Activated CD4-positive, alpha-beta T cell treated with anti-CD3 and anti-CD28 coated beads for 48 hours (primary cell): ENCODE measurements around the gene SLC25A51.

Source experiments
- DNase-seq: peaks from one replicate; pipeline ENCODE4 v3.0.0-alpha.2; 2020

Gene SLC25A51

DNA sequence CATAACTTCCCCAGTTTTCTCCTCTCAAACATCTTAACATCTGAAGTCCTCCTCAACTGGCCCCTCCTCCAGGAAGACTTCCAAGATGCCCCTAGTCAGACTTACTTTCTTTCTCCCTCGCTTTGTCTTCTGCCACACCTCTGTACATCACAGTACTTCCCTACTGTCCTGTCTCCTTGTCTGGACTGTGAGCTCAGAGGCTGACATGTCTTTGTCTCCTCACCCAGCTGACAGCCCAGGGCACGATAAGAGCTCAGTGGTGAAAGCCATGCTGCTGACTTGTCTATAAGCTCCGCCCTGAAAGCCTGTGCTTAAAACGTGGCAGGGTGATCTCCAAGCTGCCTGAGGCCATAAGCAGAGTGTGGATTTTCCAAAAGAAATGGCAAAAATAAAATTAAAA lies 33.0 kb upstream of the SLC25A51 start:
- DNase-seq: no peak

DNA sequence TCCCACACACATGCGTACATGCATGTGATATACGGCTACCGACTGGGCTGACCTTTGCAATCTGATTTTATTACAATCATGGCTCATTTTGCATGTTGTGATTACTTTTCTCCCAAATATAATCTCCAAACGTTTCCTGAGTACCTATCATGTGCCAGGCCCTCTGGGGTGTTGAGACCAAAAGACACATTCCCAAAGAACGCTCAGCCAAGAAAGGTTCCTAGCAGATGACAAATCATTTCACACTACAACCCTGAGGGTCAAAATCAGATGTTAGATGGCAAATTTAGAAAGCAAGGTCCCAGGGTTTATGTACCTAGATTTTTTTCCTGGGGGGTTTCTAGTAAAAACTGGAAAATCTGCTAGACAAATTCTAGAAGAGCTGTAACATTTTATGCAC lies 32.4 kb upstream of the SLC25A51 start:
- no peak for DNase-seq

DNA sequence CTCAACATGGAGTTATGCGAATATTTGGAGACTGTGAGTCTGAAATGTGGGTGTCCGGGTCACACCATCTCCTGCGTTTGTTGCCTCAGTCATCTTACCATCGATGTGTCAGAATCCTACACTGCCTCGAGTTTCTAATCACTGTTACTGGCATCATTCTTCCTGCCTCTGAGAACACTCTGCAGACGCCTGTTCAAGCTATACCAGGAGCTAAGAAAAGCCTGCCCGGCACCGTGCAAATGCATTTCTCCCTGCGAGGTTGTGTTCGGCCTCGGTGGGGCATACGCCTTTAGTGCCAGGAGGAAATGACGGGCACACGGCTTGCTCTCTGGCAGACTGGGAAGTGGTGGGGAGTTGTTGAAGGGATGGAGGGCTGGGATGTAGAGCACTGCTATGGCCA lies 31.2 kb upstream of the SLC25A51 start:
- DNase-seq: no peak

DNA sequence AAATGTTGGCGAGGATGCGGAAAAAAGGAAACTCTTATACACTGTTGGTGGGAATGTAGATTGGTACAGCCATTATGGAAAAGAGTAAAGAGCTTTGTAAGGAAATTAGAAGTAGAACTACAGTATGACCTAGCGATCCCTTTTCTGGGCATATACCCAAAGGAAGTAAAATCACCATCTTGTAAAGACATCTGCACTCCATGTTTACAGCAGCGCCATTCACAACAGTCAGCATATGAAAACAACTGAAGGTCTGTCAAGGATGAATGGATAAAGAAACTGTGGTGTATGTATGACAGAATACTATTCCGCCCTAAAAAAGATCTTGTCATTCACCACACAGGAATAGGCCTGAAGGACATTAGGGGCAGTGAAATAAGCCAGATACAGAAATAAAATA lies 27.7 kb upstream of the SLC25A51 start:
- no peak for DNase-seq

DNA sequence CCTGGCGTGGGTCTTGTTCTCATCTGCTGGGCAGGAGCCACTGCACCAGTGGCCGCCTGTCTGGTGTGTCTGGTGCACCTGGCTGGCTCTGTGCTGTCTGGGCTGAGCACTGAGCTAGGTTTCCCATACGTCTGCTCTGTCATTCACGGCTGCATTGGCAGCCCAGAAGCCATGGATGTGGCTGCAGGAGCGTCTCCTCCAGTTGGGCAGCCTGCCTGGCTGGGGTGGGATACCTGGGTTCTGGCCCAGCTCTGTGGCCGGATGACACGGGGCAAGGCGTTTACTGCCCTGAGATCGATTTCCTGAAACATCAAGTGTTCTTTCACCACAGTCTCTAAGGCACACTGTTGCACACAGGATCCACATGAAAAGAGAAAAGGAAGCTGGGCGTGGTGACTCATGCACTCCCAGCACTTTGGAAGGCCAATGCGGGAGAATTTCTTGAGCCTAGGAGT lies 25.5 kb upstream of the SLC25A51 start:
- no peak for DNase-seq

DNA sequence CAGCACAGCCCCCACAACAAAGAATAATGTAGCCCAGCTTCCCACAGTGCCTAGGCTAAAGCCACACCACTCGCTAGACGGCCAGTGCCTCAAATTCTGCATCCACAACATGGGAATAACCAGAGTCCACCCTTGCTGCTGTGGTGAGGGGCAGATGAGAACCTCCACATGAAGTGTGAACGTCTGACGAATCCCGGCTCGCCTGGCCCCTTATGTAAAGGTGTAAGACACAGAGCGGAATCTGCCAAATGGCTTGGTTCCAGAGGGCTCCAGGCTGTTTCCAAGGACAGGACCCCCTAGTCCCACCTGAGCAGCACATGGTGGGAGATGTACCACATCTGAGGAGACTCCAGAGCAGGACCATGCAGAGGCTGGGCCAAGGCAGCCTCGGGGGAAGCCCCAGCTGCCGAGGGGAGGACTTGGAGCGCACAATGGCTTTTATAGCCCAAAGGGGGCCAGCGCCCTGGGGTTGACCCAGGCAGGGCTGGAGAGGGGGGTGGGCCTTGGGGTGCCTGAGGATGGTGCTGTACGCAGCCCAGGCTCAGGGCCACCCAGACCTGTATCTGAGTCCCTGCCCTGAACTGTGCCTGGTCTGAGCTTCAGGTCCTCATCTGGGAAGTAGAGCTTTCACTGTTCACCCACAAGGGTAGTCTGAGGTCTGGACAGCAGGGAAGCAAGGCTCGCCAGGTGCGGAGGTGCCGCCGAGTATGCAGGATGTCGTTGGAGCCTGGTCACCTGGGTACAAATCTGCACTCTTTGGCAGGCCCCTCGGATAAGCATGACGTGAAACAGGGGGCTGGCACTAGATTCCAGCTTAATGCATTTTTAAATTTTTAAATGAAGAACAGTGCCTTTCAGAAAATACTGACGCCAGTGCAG lies 24.9 kb upstream of the SLC25A51 start:
- no peak for DNase-seq

DNA sequence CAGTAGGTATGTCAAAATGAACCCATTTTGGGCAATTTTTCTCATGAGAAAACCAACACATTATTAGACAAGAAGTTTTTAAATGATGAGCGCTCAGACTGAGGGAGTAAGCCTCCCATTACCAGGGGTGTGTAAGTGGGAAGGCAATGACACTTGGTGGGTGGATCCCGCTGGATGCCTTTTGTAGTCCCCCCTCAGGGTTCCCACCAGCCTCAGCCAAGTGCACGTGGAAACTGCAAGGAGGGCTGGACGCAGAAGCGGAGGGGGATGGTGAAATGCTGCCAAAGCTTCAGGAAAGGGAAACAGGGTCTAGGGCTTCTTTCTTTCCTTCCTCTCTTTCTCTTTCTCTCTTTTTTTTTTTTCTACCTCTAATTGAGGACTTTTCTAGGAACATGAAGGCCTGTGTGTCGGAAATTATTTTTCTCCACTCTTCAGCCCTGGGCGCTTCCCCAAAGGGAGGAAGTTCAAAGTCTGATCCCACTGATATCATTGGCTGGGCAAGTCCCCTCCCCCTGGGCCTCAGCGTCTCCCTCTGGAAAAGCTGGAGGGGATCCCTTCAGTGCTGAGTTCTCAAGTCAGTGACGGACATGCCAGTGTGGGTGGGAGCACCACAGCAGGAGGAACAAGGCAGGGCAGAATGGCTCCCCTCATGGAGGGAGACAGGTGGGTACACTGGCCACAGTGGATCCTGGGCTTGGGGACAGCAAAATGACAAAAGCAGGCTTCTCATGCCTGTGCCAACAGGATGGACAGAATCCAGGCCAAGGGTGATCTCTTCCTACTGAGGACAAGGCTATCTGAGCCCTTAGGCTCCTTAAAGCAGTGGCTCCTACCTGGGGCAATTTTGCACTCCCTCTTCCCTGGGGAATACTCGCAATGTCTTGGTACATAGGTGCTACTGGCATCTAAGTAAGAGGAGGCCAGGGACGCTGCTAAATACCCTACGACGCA lies 23.9 kb upstream of the SLC25A51 start:
- no peak for DNase-seq

DNA sequence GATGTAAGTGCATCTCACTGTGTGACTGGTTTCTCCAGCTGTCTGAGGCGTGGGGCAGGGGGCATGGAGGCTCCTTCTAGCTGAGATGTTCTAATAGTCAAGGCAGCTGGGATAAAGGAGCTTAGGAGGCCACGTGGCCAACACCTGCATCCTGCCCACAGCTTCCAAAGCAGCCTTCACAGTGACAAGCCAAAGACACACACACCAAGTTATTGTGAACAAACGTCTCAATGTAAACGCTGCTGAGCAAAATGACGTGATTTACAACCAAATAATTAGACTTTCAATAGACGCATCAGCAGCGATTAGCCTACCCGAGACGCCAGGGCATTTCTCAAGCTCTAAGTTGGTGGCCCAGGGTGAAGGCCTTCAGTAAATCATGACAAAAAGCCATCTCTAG lies 23.2 kb upstream of the SLC25A51 start:
- no peak for DNase-seq

DNA sequence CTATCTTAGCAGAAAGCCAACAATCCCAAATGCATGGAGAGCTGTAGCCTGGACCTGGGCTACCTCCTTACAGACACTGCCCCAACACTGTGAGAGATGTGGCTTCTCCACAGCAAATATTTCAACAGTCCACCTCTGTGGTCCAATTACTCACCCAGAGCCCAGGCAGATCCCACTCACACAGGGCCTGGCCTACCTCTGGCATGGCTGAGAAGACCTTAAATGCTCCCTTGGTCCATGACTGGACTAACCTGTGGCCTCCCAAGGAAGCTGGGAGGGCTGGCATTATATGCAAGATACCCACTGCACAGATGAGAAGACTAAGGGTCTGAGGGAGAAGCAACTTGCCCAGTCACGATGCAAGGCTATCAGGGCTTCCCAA lies 22.8 kb upstream of the SLC25A51 start:
- no peak for DNase-seq

DNA sequence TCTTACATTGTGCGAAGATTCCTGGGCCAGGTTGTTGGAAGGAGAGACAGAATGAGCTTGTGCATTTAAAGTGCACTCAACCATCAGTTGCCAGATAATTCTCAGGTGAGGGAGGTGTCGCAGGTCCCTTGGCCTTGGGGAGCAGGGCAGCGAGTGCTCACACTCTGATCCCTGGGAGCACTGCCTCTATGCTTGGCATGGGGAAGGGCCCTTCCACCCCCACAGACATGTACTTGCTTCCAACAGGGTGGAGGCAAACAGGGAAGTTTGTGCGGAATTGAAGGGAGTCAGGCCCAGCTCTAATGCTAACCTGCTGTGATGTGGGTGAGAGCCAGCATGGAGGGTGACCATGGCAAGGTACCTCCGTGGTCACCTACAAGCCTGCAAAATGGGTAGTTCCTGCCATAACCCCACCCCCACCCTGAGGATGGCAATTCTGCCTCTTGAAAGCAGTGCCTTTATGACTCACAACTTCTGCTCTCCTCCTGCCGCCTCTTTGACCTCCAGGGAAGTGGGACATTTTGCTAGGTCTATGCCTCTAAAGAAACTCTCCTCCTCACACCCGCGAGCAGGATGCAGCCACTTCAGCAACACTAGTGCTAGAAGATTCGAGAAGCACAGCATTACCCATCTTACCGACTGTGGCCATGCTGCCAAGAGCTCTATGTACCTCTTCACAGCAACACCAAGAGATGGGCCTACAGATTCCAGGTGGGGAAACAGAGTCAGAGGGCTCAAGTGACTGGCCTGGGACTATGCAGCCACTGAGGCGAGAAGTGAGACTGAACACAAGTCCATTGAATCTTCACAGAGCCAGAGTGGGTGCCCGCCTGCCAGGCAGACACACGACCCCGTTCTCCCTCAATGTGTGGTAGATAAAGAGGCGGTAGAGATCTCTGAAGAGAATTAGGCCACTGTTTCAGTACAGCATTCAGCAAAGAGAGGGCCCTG lies 22.1 kb upstream of the SLC25A51 start:
- no peak for DNase-seq

DNA sequence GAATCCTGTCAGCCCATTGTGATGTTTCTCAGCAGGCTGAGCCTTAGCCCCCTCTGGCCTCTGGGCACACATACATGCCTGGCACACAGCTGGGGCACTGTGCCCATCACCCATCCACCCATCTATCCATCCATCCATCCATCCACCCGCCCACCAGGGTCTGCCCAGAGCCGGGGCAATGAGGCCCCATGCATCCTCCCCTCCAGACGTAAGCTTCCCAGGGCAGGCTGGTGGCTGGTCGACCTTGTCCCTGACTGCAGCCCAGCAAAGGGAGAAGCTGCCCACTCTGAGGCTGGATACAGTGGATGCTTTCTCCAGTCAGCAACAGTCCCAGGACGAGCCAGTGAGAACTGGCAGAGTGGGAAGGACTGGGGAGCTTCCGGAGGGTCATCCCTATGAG lies 21.1 kb upstream of the SLC25A51 start:
- no peak for DNase-seq

DNA sequence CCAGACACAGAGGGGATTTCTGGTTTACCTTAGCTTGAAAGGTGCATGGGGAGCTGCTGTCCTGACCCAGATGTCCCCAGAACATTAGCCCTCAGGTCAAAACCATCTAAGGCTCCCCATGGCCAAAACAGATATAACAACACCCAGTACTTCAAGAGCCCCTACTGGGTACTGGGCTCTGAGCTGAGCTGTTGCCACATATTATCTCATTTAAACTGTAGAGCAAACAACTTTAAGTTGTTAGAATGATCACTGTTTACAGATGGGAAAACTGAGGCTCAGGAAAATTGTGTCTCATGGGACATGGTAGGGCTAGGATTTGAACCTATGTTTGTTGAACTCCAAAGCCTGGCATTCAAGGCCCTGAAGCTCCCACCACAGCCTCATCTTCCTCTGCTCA lies 20.6 kb upstream of the SLC25A51 start:
- DNase-seq: no peak

DNA sequence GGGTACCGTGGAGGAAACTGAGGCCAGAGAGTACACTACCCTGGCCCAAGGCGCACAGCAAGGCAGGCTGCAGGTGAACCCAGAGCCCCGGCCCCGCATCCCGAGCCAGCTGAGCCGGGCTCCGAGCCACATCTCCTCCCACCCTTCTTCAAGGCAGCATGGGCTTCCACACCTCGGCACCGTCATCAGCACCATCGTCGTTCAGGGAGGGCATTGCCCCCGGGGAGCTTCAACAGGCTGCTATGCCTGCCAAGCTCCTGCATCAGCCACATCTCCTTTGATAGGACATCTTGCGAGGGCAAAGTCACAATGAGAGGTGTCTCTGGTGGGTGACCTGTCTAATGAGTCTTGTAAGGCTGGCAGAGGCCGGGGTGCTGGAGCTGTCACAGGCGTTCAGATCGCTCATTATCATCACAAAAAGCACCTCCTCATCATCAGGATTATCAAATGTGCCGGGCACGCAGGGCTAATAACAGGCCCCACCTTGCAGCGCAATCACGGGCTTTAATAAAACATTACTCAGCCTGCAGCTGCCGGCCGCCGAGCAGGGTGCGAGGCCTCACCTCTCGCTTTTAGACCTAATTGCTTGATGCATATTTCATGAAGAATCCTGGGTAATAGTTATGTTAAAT lies 20.0 kb upstream of the SLC25A51 start:
- no peak for DNase-seq

DNA sequence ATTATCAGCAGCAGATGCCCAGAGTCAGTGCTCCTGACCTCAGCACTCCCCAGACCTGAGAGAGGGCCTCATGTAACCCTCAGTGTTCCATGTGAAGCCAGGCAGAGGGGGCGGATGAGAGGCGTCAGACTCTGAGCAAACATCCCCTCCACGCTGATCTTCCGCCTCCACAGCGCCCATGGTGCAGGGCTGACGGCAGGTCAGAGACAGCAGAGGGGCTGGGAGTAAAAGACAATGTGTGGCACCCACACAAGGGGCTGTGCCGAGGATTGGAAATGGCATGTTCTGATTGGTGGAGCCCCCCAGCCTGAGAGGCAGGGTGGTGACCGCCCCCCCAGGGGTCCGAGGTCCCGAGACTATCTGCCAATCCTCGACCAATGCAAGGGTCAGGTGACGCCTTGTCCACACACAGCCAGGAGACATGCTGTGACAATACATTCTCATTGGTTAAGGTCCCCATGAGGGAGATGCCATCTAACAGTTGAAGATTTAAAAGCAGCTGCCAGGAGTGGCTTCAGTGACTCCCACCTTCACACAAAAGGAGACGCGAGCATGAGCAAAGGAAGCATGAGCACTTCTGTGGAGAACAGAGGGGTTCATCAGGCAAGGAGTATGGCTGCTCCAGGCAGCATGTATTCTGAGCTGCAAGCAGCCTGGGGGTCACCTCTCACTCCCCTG lies 19.3 kb upstream of the SLC25A51 start:
- DNase-seq: no peak

DNA sequence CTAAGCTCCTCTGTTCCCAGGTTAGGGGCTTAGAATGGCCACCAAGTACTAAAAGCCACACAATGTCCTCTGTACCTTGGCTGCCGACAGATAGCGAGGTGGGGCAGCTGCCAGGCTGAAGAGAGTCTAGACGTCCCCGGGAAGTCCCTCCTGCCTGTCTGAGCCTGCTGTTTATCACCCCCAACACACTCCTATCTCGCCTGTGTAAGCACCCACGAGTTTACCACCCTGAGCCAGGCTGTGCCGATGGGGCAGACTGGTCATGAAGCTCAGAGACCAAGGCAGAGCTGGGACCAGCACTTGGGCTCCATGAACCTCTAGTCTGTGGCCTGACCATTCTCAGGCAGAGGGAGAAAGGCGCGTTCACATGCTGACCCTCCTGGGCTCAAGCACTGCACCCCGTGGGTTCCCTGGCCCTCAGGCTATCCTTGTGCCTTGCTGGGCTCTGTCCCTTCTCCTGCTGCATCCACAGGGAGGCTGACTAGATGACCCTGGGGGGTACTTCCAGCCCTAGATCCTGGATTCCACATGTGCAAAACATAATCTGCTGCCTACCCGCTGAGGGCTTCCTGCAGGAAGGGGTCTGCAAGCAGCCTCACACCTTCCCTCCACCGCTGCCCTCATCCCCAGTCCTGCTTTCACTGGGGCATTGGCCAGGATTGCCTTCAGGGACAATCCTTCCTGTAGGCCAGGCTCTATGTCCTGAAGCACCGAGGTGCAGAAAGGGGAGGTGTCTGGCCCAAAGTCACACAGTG lies 18.6 kb upstream of the SLC25A51 start:
- no peak for DNase-seq

DNA sequence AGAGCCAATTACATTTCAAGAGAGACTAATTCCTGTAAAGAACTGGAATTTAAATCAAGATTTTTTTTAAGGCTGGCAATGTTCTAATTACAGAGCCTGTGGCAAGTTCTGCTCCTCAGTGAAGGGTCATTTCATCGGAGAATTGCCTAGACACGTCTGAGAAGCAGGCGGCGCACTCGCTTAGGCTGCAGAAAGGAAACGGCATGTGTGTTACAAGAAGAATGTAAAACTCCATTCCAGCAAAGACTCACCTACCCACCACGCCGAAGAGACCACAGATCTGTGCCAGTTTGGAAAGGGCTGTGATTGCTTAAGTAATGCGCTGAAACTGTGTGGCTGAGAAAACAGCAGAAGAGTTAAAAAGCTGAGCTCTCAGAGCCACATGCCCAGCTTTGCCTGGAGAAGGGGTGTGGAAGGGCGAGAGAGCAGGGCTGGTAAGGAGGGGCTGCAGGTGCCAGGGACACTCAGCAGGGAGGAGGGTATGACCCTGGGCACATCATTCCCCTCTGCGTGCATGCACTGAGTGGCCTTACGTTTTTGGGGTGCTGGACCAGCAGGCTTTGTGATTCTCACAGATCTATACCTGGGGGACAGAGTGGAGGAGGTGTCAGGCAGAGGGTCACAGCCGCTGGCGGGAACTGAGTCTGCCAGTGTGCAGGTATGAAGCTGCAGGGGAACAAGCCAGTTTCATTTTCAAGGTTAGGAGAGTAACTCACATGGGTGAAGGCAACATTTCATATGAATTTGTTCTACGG lies 17.8 kb upstream of the SLC25A51 start:
- no peak for DNase-seq

DNA sequence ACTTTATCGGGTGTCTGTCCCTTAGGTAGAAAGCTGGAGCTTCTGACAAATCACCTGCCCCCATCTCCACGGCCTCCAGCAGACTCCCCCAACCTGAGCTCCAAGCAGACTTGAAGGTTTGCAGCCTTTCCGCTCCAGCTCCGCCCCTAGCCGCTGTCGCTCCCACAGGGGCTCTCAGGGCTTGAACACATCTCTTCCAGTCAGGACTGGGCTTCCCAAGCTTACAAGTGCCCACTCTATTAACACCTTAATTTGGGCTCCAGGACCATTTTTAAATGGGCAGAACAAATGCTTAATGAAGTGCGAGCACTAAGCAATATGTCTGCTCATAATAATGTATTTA lies 17.2 kb upstream of the SLC25A51 start:
- no peak for DNase-seq

DNA sequence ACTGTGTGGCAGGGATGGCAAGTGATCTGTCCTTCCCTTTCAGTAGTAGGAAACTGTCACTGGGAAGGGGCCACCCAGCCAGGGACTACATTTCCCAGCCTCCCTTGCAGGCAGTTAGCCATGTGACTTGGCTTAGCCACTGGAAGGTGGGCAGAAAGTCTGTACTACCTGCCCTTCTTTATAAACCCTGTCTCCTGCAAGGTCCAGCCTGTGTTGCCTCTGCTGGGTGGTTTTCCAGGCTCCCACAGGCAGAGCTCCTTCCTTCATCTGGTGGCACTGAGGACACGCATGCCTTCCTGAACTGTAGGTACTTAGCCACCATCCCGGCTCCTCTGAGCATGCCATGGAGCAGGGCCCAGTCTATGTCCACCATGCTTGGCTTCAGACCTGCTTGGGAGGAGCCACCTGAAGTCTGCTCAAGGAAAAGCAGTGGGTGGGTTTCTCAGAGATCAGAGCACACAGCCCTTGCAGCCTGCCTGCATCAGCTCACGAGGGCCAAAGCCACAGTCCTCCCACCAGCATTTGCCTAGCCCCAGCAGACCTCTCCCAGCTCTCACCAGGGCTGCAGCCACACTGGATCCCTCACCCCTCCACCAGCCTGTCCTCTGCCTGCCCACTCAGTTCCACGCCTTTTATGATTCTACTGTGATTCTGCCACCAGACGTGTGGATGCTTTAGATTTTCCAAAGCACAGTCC lies 16.7 kb upstream of the SLC25A51 start:
- DNase-seq: peak; percentile 32

DNA sequence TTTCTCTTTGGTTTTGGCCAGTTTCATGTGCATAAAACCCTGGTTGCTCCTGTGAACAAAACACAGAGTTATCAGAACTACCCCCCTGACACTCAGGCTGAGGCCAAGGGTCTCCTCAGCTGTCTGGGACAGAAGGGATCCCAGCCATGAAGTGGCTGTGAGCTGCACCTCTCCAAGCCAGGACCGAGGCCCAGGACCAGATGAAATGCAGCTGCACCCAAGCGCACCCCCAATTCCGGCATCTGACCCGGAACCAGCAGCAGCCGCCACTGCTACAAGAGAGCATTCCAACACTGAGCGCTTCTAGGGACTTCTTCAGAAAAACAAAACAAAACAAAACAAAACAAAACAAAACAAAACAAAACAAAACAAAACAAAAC lies 16.0 kb upstream of the SLC25A51 start:
- no peak for DNase-seq
